Measurements from ENCODE around the gene MOSPD3. TPM values are rescaled to one million over a fixed set of nuclear protein-coding genes. Genes with fewer than 3 reads are reported as not detected.

Gene MOSPD3
- total RNA-seq, 6 experiments from 2014 or later: 8.6 to 19.3 (median 13.9) TPM

DNA sequence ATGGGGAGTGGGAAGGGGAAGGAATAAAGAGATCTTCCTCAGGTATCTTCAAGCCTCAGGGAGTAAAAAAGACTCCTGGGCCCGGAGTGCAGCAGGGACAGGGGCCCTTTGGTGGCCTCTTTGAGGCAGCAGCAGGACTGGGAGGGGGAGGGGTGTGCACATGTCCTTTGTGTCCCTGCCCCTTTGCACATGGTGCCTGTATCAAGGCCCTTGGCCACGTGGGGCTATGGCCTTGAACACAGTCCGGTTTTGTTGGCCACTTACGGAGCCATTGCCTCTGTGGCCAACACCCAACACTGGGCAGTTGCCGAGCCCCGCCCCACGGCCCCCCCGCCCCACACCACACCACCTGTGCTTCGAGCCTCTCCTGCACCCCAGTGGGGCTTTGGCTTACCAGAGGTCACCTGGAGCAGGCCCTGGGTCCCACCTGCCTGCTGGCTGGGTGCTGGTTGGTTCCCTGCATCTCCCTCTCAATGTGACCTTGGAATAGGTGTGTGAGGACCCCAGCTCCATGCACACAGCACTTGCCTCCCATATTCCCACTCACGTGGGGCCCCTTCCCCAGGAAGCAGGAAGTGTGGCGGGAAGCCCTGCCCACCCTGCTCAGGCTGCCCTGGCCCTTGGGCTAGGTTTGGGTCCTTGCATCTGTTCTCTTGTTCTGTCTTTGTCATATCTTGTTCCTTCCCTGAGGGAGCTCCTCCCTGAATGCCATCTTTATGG lies 44.0 kb upstream of the MOSPD3 start:
- Histone ChIP-seq H3K4me1 (peaks cover 0 to 70% (median 34%) of the 10 kb centered on the region in 4 donors), H3K9me3 (no peaks in the 10 kb centered on the region), H3K27me3 (no peaks in the 10 kb centered on the region), H3K27ac (peak overlapping the region; percentile 78 to 96 (median 90)), H3K4me3 (peak overlapping the region in 2 of 3 donors; percentile 49), H3K36me3 (peaks cover 0 to 15% (median 4%) of the 10 kb centered on the region in 4 donors)
- intact Hi-C loops (cut with DNase I): loop anchor here in 1 of 2 donors (10.0 kb wide), 1 partner anchor 126 kb away; the partner anchor contains the start of gene GIGYF1
- TF ChIP-seq, protein P1, sequence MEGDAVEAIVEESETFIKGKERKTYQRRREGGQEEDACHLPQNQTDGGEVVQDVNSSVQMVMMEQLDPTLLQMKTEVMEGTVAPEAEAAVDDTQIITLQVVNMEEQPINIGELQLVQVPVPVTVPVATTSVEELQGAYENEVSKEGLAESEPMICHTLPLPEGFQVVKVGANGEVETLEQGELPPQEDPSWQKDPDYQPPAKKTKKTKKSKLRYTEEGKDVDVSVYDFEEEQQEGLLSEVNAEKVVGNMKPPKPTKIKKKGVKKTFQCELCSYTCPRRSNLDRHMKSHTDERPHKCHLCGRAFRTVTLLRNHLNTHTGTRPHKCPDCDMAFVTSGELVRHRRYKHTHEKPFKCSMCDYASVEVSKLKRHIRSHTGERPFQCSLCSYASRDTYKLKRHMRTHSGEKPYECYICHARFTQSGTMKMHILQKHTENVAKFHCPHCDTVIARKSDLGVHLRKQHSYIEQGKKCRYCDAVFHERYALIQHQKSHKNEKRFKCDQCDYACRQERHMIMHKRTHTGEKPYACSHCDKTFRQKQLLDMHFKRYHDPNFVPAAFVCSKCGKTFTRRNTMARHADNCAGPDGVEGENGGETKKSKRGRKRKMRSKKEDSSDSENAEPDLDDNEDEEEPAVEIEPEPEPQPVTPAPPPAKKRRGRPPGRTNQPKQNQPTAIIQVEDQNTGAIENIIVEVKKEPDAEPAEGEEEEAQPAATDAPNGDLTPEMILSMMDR (IDR thresholded peaks at IDR 0.05): no peak
- TF ChIP-seq POLR2A (IDR thresholded peaks at IDR 0.05): peak; percentile 37
- WGBS (ENCODE audit: insufficient coverage, low coverage, low lambda C conversion rate, missing lambda C conversion rate): 0% methylated on average over 3 of the region's 11 CpGs
- ATAC-seq: peak; percentile 27 to 59 (median 53)
- peak; percentile 87 to 97 (median 94) for DNase-seq

DNA sequence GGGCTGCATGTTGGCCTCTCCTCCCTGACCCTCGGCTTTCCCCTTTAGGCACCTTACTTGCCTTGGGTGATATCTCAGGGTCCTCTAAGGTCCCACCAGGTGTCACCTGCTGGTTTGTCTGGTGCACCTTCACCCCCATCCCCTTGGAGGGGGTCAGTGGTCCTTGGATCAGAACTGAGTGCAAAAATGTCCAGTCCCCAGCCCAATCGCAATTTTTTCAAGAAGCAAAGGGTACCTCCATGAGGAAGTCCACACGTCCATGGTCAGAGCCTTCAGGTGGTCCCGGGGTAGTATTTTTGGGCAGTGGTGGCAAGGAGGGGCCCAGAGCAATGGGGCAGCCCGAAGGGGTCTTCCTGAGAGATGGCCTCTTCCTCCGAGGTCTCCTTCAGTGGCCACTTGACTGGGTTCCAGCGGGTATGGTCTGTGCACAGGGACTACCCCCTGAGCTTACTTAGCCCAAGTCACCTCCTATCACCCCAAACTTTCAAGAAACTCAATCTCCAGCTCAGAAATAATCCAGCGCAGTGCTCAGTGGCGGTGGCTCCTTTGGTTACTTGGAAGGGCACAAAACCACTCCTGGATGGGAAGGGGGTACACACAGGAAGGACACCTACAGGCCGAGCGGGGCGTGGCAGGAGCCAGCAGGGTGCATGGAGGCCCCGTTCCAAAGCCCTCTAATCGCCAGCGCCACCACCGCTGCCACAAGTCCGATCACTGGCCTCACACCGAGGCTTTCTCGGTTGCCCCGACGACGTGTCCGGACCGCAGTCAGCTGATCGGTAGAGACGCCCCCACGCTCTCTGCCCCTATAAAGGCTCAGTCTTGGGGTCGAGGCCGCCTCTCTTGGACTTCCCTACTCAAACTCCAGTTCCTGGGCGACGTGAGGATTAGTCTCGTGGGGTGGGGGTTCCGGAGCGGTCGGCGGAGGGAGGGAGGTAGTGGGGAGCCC lies 43.2 kb upstream of the MOSPD3 start:
- ATAC-seq (peak; percentile 56 to 69 (median 59)), DNase-seq (peak; percentile 91 to 97 (median 97))
- peak overlapping the region; percentile 78 to 96 (median 90) for H3K27ac ChIP-seq
- intact Hi-C loops (cut with DNase I): loop anchor here in 1 of 2 donors (10.0 kb wide), 1 partner anchor 126 kb away; the partner anchor contains the start of gene GIGYF1
- H3K9me3 ChIP-seq: no peaks in the 10 kb centered on the region
- TF ChIP-seq, protein P1 (IDR thresholded peaks at IDR 0.05): peak; percentile 51 to 81 (median 60)
- TF ChIP-seq POLR2A (IDR thresholded peaks at IDR 0.05): peak; percentile 84
- H3K36me3 ChIP-seq: peaks cover 0 to 9% (median 3%) of the 10 kb centered on the region in 4 donors
- 12% methylated on average over 22 of the region's 36 CpGs for WGBS (ENCODE audit: insufficient coverage, low coverage, low lambda C conversion rate, missing lambda C conversion rate)
- H3K4me3 ChIP-seq: peak overlapping the region; percentile 23 to 49 (median 49)
- peaks cover 0 to 63% (median 31%) of the 10 kb centered on the region in 4 donors for H3K4me1 ChIP-seq
- H3K27me3 ChIP-seq: no peaks in the 10 kb centered on the region

DNA sequence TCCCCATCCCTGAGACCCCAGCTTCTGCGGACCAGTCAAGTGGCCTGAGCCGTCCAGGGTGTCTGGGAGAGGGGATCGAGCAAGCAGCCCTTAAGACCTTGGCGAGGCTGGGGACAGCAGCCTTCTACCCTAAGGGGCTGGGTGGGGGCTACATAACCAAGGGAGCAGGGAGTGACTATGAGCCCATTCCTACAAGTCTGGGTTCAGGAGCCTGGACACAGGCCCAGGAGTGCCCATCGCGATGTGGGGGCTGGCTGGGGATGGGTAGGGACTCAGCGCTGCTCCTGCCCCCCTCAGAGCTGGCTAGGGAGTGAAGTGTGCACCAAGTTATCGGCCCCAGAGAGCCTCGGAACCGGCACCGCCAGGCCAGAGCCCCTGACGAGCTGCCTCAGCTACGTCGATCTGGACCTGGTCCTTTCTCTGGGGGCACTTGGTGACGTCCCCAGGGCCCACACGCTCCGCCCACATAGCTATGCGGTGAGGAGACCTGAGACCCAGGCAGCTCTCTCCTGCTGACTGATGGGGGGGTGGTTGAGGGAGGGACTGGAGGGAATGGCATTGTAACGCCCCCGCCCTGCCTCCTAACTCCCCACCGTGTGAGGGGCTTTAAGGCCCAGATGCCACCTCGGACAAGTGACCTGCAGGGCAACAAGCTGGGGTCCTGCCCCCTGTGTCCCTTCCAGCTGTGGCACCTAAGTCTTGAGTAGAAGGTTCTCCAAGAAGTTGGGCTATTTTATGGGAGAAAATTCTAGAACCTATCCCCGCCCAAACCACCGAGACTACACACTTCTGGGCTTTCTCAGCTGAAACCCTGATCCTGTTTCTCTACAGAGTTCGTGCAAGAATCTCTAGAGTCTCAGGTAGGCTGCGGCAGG lies 41.1 kb upstream of the MOSPD3 start:
- intact Hi-C loops (cut with DNase I): loop anchor here in 1 of 2 donors (5.0 kb wide), 1 partner anchor 121 kb away; the partner anchor contains the start of gene GIGYF1
- TF ChIP-seq POLR2A (IDR thresholded peaks at IDR 0.05): peak; percentile 59
- TF ChIP-seq, protein P1 (IDR thresholded peaks at IDR 0.05): no peak
- Histone ChIP-seq H3K4me1 (peaks cover 0 to 46% (median 22%) of the 10 kb centered on the region in 4 donors), H3K27me3 (no peaks in the 10 kb centered on the region), H3K4me3 (peak overlapping the region in 2 of 3 donors; percentile 49), H3K9me3 (no peaks in the 10 kb centered on the region), H3K36me3 (peaks cover 0 to 16% (median 2%) of the 10 kb centered on the region in 4 donors), H3K27ac (peak overlapping the region in 2 of 3 donors; percentile 90 to 96)
- ATAC-seq (peak in 2 of 4 donors; percentile 0), DNase-seq (peak in 2 of 3 donors; percentile 51 to 76)
- WGBS (ENCODE audit: insufficient coverage, low coverage, low lambda C conversion rate, missing lambda C conversion rate): 34% methylated on average over 8 of the region's 26 CpGs
